ENCODE data around the gene ZSCAN18.

ZSCAN18 gene

DNA sequence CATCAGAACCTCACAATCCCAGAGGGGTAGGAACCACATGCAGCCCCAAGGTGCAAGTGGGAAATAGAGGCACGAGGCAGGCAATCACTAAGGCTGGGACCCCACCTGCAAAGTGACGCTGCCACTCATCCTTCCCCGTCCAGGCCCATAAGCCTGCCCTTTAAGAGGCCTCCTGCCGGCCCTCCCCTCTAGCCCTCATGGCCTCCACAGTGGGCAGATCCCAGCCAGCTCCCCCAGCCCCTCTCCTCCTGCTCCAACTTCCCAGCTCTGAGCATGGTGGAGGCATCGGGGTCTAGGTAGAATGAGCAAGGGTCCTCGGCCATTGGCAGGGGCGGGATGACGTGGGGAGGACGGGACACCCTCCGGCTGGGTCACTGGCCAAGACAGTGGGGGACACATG, 2.7 kb downstream of the ZSCAN18 start:
- H3K9me3 ChIP-seq (ENCODE audit: severe bottlenecking), result peaks cover 11% of the 10 kb centered on the region
- H3K36me3 ChIP-seq (ENCODE audit: low read depth), result no peaks in the 10 kb centered on the region
- H3K27me3 ChIP-seq (ENCODE audit: insufficient read depth, poor library complexity, severe bottlenecking), result no peaks in the 10 kb centered on the region
- TF ChIP-seq, protein P1, sequence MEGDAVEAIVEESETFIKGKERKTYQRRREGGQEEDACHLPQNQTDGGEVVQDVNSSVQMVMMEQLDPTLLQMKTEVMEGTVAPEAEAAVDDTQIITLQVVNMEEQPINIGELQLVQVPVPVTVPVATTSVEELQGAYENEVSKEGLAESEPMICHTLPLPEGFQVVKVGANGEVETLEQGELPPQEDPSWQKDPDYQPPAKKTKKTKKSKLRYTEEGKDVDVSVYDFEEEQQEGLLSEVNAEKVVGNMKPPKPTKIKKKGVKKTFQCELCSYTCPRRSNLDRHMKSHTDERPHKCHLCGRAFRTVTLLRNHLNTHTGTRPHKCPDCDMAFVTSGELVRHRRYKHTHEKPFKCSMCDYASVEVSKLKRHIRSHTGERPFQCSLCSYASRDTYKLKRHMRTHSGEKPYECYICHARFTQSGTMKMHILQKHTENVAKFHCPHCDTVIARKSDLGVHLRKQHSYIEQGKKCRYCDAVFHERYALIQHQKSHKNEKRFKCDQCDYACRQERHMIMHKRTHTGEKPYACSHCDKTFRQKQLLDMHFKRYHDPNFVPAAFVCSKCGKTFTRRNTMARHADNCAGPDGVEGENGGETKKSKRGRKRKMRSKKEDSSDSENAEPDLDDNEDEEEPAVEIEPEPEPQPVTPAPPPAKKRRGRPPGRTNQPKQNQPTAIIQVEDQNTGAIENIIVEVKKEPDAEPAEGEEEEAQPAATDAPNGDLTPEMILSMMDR (IDR thresholded peaks at IDR 0.05; ENCODE audit: poor library complexity, severe bottlenecking), result no peak
- no peak for DNase-seq (ENCODE audit: low spot score)
- ATAC-seq (ENCODE audit: low read depth), result no peak
- no peaks in the 10 kb centered on the region for H3K4me1 ChIP-seq (ENCODE audit: insufficient read depth, poor library complexity, severe bottlenecking)
- H3K4me3 ChIP-seq (ENCODE audit: severe bottlenecking), result no peak overlapping the region
- H3K27ac ChIP-seq (ENCODE audit: poor library complexity, severe bottlenecking), result no peak overlapping the region

DNA sequence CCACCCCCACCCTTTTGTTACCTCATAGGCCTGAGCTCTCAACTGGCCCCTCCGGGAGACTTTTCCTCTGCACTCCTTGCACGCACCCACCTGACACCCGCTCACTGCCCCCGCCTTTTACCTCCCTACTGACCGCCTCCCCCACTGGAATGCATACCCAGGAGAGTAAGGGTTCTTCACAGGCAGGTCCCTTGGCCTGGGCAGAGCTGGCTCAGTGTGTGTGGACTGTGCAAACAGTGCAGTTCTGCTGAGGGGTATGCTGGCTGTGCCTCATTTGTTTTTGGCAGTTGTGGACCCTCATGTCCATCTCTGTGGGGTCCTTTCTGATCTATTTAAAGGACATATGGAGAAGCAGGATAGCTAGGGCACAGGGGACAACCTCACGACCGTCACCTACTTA, 5.0 kb downstream of the ZSCAN18 start:
- Histone ChIP-seq H3K27ac (ENCODE audit: poor library complexity, severe bottlenecking) (no peak overlapping the region), H3K9me3 (ENCODE audit: severe bottlenecking) (peaks cover 11% of the 10 kb centered on the region), H3K4me1 (ENCODE audit: insufficient read depth, poor library complexity, severe bottlenecking) (no peaks in the 10 kb centered on the region), H3K27me3 (ENCODE audit: insufficient read depth, poor library complexity, severe bottlenecking) (no peaks in the 10 kb centered on the region), H3K36me3 (ENCODE audit: low read depth) (no peaks in the 10 kb centered on the region), H3K4me3 (ENCODE audit: severe bottlenecking) (no peak overlapping the region)
- TF ChIP-seq, protein P1 (IDR thresholded peaks at IDR 0.05; ENCODE audit: poor library complexity, severe bottlenecking), result no peak
- DNase-seq (ENCODE audit: low spot score) (no peak), ATAC-seq (ENCODE audit: low read depth) (no peak)

DNA sequence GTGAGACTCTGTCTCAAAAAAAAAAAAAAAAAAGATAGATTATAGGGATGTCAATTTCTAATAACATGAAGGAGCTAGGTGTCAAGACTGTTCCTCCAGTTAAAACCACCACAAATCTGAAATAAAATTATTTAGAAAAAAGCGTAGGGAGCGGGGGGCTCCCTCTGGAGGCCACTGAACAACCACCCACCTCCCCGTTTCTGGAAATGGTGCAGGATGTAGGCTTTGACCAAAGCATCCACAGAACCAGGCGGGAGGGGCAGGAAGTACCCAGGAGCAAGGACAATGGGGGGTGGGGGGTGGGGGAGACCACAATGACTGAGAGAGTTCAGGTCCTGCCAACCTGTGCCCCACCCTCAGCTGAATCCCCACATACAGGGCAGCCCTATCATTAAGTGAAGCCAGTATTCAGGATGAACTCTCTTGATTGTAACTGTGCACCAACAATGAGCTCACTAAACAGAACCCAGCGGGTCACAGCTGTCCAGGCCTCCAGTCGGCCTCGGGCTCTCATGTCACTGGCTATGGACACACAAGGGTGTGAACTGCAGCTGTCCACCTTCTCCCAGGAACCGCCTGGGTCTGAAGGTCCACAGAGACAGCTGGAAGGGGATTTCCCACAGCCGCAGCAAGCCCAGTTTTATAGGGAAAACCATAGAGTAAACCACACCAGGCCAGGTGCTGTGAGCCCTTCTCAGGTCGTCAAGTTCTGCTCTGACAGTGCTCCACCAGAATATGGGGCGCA, 6.6 kb downstream of the ZSCAN18 start:
- Histone ChIP-seq H3K27ac (ENCODE audit: poor library complexity, severe bottlenecking) (no peak overlapping the region), H3K27me3 (ENCODE audit: insufficient read depth, poor library complexity, severe bottlenecking) (no peaks in the 10 kb centered on the region), H3K36me3 (ENCODE audit: low read depth) (no peaks in the 10 kb centered on the region), H3K4me3 (ENCODE audit: severe bottlenecking) (no peak overlapping the region), H3K4me1 (ENCODE audit: insufficient read depth, poor library complexity, severe bottlenecking) (no peaks in the 10 kb centered on the region), H3K9me3 (ENCODE audit: severe bottlenecking) (peaks cover 8% of the 10 kb centered on the region)
- no peak for DNase-seq (ENCODE audit: low spot score)
- TF ChIP-seq, protein P1 (IDR thresholded peaks at IDR 0.05; ENCODE audit: poor library complexity, severe bottlenecking), result no peak
- ATAC-seq (ENCODE audit: low read depth), result no peak

DNA sequence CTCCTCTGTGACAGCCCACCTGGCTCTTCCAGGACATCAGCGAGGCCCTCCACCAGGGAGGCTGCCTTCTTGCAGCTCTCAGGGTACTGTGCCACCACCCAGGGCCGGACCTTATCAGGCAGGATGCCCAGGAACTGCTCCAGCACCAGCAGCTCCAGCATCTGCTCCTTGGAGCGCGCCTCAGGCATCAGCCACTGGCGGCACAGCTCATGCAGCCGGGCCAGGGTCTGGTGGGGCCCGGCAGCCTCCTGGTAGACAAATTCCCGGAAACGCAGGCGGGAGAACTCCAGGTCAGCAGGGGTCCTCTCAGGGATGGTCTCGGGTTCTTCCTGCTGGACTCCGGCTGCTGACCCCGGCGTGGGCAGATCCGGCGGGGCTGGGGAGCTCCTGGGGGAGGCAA, 8.2 kb downstream of the ZSCAN18 start:
- H3K36me3 ChIP-seq (ENCODE audit: low read depth), result no peaks in the 10 kb centered on the region
- H3K9me3 ChIP-seq (ENCODE audit: severe bottlenecking), result peaks cover 10% of the 10 kb centered on the region

More for the DNA sequence above, 8.2 kb downstream of the ZSCAN18 start:
- TF ChIP-seq, protein P1 (IDR thresholded peaks at IDR 0.05; ENCODE audit: poor library complexity, severe bottlenecking), result no peak
- Histone ChIP-seq H3K4me3 (ENCODE audit: severe bottlenecking) (no peak overlapping the region), H3K27ac (ENCODE audit: poor library complexity, severe bottlenecking) (no peak overlapping the region), H3K27me3 (ENCODE audit: insufficient read depth, poor library complexity, severe bottlenecking) (no peaks in the 10 kb centered on the region), H3K4me1 (ENCODE audit: insufficient read depth, poor library complexity, severe bottlenecking) (no peaks in the 10 kb centered on the region)
- no peak for DNase-seq (ENCODE audit: low spot score)
- ATAC-seq (ENCODE audit: low read depth), result no peak

All from RWPE2 (cell line).